Thymus (tissue), 11 donors: ENCODE data around the gene NAA80. TPM values are rescaled to one million over a fixed set of nuclear protein-coding genes. Genes with fewer than 3 reads are reported as not detected.

ENCODE experiments used
- DNase-seq, 9 donors: peaks; one replicate each; pipeline ENCODE4 v3.0.0-alpha.2; 2013; ENCODE audit warnings: low spot score in 9 of 9, low read depth in 6 of 9, missing footprints in 1 of 9
- H3K27ac ChIP-seq, 2 donors: one replicate each; pipeline ENCODE4 v1.5.1; 2013; ENCODE audit warnings: control low read depth in 1 of 2, low read depth in 1 of 2, low read length in 1 of 2, mild to moderate bottlenecking in 1 of 2, moderate library complexity in 1 of 2
- H3K27me3 ChIP-seq, 2 donors: one replicate each; pipeline ENCODE4 v1.5.1; 2013; ENCODE audit warnings: low read length in 1 of 2; ENCODE audit not compliant: control insufficient read depth in 2 of 2, insufficient read depth in 1 of 2
- H3K36me3 ChIP-seq, 2 donors: one replicate each; pipeline ENCODE4 v1.5.1; 2013; ENCODE audit warnings: low read length in 1 of 2, mild to moderate bottlenecking in 1 of 2, moderate library complexity in 1 of 2; ENCODE audit not compliant: control insufficient read depth in 2 of 2, insufficient read depth in 2 of 2
- H3K4me1 ChIP-seq, 2 donors: one replicate each; pipeline ENCODE4 v1.5.1; 2013; ENCODE audit warnings: low read length in 2 of 2; ENCODE audit not compliant: control insufficient read depth in 2 of 2, insufficient read depth in 2 of 2
- H3K4me3 ChIP-seq, 2 donors: one replicate each; pipeline ENCODE4 v1.5.1; 2013; ENCODE audit warnings: low read length in 2 of 2, control low read depth in 1 of 2, mild to moderate bottlenecking in 1 of 2
- H3K9me3 ChIP-seq, 2 donors: one replicate each; pipeline ENCODE4 v1.5.1; 2013; ENCODE audit warnings: low read length in 1 of 2, mild to moderate bottlenecking in 1 of 2; ENCODE audit not compliant: control insufficient read depth in 2 of 2, insufficient read depth in 1 of 2
- WGBS: extraction: QIAGEN DNeasy Blood & Tissue Kit; methylation state at CpG from one replicate; pipeline ENCODE4 v1.1.7; 2013; 5-methylcytosine and 5-hydroxymethylcytosine counted together
- polyA plus RNA-seq: library from polyadenylated mRNA; stranded (reverse); fragments of 200-250 nt; gene quantifications from one replicate; pipeline ENCODE4 v1.2.3, GENCODE V29; 2013
- total RNA-seq: library from RNA; stranded (reverse); fragments of 120-200 nt; gene quantifications from one replicate; pipeline ENCODE4 v1.2.4, GENCODE V29; 2013
- donor health status: healthy.

The NAA80 gene
- total and polyA plus RNA-seq, 2 donors, result 6.4 to 23.7 TPM

DNA sequence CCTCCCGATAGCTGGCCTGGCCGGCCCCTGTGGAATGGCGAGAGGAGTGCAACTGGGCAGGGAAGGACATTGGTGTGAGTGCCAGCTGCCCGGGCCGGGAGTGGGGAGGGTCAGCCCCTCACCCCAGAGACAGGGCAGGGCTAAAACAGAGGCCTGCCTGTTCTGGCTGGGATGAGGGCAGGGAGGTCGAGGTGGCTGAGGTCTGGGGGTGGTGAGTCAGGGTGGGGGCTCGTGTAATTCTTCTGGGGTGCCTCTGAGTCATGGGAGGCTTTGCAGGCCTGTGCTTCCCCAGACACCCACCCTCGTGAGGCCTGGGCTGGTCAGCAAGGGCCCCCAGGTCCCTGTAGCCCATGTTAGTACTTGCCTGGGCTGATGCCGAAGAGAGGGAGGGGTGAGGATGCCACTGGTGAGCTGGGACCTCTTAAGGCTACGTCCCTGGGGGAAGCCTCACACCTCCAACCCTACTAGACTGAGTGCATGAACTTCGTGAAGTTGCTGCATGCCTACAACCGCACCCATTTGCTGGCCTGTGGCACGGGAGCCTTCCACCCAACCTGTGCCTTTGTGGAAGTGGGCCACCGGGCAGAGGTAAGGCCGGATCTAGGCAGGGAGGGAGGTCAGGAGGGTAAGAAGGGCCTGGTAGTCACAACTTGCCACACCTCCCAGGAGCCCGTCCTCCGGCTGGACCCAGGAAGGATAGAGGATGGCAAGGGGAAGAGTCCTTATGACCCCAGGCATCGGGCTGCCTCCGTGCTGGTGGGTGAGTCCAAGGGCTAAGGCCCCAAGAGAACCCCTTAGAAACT lies 28.6 kb downstream of the NAA80 start:
- H3K4me1 ChIP-seq, result peaks cover 0 to 17% of the 10 kb centered on the region in 2 donors
- peaks cover 35 to 85% of the 10 kb centered on the region in 2 donors for H3K27me3 ChIP-seq
- peaks cover 0 to 10% of the 10 kb centered on the region in 2 donors for H3K9me3 ChIP-seq
- no peak overlapping the region for H3K4me3 ChIP-seq
- no peaks in the 10 kb centered on the region for H3K36me3 ChIP-seq
- DNase-seq, result no peak
- H3K27ac ChIP-seq, result no peak overlapping the region
- 92% methylated on average over 19 of the region's 19 CpGs for WGBS

DNA sequence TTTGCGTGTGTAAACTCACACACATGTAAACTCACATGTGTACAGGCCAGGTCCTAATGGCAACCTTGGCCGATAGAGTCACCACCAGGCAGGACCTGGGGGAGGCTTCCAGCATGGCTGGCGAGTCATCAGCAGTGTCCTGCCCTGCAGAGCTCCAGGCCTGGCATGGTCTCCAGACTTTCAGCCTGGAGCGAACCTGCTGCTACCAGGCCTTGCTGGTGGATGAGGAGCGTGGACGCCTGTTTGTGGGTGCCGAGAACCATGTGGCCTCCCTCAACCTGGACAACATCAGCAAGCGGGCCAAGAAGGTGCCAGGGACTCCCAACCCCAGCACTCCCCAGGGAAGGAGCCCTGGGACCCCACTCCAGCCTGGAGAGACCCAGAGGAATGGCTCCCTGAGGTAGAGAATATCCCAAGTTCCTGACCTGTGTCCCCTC lies 29.2 kb downstream of the NAA80 start:
- WGBS, result 94% methylated on average over 8 of the region's 8 CpGs
- no peak for DNase-seq
- peaks cover 0 to 12% of the 10 kb centered on the region in 2 donors for H3K4me1 ChIP-seq
- peaks cover 0 to 10% of the 10 kb centered on the region in 2 donors for H3K9me3 ChIP-seq
- no peak overlapping the region for H3K27ac ChIP-seq
- no peaks in the 10 kb centered on the region for H3K36me3 ChIP-seq
- H3K27me3 ChIP-seq, result peaks cover 29 to 85% of the 10 kb centered on the region in 2 donors
- H3K4me3 ChIP-seq, result no peak overlapping the region

DNA sequence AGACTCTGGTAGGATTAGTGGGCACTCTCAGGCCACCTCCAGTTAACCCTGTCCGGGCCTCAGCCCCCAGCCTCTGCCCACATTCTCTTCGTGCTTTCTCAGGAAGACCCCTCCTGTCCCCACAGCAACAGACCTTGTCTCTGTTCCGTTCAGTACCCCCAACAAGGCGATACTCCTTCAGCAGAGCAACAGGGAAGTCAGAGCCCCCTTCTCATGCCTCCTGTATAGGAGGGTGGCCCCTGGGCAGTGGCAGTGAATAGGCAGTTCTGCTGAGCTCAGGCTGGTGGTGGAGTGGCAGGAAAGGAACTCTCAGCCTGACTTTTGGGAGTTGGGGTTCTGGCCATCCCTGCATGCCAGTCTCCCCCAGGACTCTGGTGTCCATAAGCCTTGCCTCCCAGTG lies 29.7 kb downstream of the NAA80 start:
- H3K27ac ChIP-seq, result no peak overlapping the region
- 93% methylated on average over 4 of the region's 4 CpGs for WGBS

DNA sequence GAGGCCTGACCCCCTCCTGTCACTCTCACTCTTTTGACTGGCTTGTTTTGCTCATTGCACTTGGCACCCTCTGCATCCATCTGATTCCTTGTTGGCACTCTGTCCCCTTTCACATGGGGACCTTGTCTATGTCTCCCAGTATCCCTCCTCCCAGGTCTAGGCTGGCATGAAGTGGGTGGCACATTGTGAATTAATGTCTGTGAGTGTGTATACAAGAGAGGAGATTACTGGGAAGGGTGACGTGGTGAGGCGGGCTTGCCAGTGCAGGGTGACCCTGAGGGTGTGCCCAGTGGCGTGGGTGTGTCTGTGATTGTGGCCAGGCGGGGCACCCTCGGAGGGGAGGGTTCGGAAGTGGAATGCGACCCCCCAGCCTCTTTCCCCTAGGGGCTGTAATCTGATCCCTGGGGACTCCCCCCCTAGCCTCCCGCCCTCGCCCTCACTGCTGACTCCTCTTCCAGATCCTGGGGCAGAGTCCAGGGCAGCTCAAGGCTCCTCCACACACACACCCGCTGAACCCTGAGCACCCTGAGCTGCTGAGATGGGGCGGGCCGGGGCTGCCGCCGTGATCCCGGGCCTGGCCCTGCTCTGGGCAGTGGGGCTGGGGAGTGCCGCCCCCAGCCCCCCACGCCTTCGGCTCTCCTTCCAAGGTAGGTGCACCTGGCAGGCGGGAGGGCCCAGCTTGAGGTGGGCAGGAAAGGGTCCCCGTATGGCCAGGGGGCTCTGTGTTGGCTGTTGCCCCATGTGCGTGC lies 30.3 kb downstream of the NAA80 start, which contains the start of gene SEMA3B:
Gene SEMA3B (plus strand): TSS at position 445 of the 749 bp plus-strand sequence. CDS start 94 bp downstream, at position 539.
- Histone ChIP-seq H3K4me1 (peaks cover 0 to 14% of the 10 kb centered on the region in 2 donors), H3K36me3 (no peaks in the 10 kb centered on the region), H3K9me3 (peaks cover 0 to 6% of the 10 kb centered on the region in 2 donors), H3K27me3 (peaks cover 18 to 76% of the 10 kb centered on the region in 2 donors), H3K27ac (no peak within 1 kb of the TSS), H3K4me3 (no peak within 1 kb of the TSS)
- WGBS, result 89% methylated on average over 21 of the region's 21 CpGs
- no peak for DNase-seq

More for the DNA sequence above, 29.7 kb downstream of the NAA80 start:
- peaks cover 0 to 10% of the 10 kb centered on the region in 2 donors for H3K9me3 ChIP-seq
- H3K27me3 ChIP-seq, result peaks cover 24 to 82% of the 10 kb centered on the region in 2 donors
- no peaks in the 10 kb centered on the region for H3K36me3 ChIP-seq
- H3K4me3 ChIP-seq, result no peak overlapping the region
- no peak for DNase-seq
- H3K4me1 ChIP-seq, result peaks cover 0 to 14% of the 10 kb centered on the region in 2 donors

DNA sequence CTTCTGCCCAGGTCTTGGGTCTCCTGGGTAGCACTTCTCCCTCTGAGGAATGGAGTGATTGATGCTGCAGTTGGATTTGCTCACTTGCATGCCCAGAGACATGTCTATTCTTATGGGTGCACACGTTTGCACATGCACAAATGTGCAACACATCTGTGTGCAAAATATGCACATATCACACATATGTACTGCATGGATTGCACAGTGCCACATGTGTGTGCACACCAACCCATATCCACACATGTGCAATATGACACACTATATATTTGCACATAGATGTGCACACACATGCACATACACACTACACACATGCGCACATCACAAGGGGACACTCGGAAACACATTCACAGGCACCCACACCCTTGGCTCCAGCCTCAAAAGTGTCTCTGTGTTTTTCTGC lies 30.9 kb downstream of the NAA80 start:
- DNase-seq, result no peak
- Histone ChIP-seq H3K27ac (no peak overlapping the region), H3K4me3 (no peak overlapping the region), H3K9me3 (peaks cover 0 to 4% of the 10 kb centered on the region in 2 donors), H3K27me3 (peaks cover 12 to 70% of the 10 kb centered on the region in 2 donors), H3K36me3 (no peaks in the 10 kb centered on the region), H3K4me1 (peaks cover 0 to 12% of the 10 kb centered on the region in 2 donors)
- 84% methylated on average over 3 of the region's 3 CpGs for WGBS

DNA sequence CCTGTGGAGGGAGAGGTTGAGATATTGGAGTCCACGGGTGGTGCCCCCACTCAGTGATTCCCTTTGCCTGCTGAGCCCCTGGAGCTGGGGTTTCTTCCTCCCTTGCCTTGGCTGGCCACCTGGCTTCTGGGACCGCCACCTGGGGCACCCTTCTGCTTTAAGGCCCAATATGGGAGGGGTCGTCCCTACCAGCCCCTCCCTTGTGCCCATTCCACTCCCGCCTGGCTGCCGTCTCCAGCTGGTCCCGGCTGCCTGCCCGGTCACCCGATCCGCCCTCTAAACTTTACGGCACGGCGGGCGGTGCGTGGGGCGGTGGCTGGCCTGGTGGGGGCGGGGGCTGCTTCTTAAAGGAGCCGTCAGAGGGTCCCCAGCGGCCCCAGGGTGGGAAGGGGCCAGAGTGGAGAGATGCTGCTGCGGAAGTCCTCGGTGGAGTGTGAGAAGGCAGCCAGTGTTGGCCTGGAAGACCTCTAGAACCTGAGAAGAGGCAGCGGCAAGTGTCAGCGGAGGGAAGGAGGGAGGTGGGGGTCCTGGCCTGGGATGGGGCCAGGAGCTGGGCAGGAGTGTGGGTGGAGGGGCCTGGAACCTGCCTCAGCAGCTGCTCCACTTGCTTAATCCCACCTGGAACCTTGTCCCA lies 31.8 kb downstream of the NAA80 start:
- Histone ChIP-seq H3K27me3 (peaks cover 9 to 62% of the 10 kb centered on the region in 2 donors), H3K4me1 (peaks cover 0 to 6% of the 10 kb centered on the region in 2 donors), H3K36me3 (no peaks in the 10 kb centered on the region), H3K27ac (no peak overlapping the region), H3K9me3 (no peaks in the 10 kb centered on the region), H3K4me3 (no peak overlapping the region)
- 24% methylated on average over 22 of the region's 22 CpGs for WGBS
- no peak for DNase-seq

DNA sequence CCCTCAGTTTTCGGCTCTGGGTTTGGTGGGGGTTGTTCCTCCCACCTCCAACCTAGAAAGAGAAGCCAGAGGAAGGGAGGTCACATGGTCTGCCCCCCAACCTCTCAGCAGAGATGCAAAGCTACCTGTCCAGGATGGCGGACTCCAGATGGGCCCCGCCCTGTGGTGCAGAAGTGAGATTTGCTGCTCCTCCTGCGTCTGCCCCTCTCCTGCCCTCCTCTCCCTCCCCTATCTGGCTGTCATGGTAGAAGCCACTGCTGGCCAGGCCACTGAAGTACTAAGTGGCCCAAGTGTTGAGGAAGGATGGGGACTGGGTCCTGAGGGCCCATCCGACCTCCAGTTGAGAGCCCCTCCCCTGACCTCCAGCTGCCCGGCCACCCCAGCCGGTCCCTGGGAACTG lies 32.4 kb downstream of the NAA80 start:
- H3K9me3 ChIP-seq, result no peaks in the 10 kb centered on the region
- peak overlapping the region in 1 of 2 donors; percentile 2 for H3K27ac ChIP-seq
- no peak for DNase-seq
- WGBS, result 86% methylated on average over 7 of the region's 7 CpGs
- H3K27me3 ChIP-seq, result peaks cover 9 to 59% of the 10 kb centered on the region in 2 donors
- H3K4me3 ChIP-seq, result no peak overlapping the region
- no peaks in the 10 kb centered on the region for H3K36me3 ChIP-seq
- peaks cover 0 to 6% of the 10 kb centered on the region in 2 donors for H3K4me1 ChIP-seq

DNA sequence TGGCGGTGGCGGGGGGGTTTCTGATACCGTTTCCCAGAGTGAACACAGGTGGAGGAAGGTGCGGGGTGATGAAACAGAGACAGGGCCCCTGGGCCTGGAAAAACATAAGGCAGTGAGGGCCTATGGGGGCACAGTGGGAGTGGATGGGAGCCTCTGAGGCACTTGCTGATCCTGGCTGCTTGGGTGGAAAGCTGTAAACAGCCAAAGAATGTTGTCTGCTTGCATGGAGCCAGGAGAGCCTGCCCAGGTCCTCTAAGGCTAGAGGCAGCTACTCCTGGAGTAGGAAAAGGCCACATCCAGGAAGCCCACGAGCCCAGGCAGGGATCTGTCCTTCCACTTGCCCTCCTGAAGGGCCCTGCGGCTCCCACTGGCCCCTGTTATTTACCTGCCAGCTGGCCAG lies 33.2 kb downstream of the NAA80 start:
- H3K4me1 ChIP-seq, result peaks cover 0 to 7% of the 10 kb centered on the region in 2 donors
- no peak overlapping the region for H3K4me3 ChIP-seq

More for the DNA sequence above, 33.2 kb downstream of the NAA80 start:
- H3K9me3 ChIP-seq, result no peaks in the 10 kb centered on the region
- no peak overlapping the region for H3K27ac ChIP-seq
- DNase-seq, result no peak
- WGBS, result 92% methylated on average over 6 of the region's 6 CpGs
- H3K36me3 ChIP-seq, result no peaks in the 10 kb centered on the region
- peaks cover 9 to 56% of the 10 kb centered on the region in 2 donors for H3K27me3 ChIP-seq
